HG03097 (cell line): ENCODE data around the gene DNAJB4.
"Not testable (repeated sequence)": the region's sequence is repeated elsewhere in the genome, so short reads cannot be mapped to it uniquely, and the experiment has no call there.

ENCODE experiments used
- ATAC-seq: cut with Tn5 transposase; IDR thresholded peaks from one replicate; pipeline ENCODE4 v1.9.1; 2021; ENCODE audit not compliant: unreplicated experiment, low FRiP score

Gene DNAJB4

DNA sequence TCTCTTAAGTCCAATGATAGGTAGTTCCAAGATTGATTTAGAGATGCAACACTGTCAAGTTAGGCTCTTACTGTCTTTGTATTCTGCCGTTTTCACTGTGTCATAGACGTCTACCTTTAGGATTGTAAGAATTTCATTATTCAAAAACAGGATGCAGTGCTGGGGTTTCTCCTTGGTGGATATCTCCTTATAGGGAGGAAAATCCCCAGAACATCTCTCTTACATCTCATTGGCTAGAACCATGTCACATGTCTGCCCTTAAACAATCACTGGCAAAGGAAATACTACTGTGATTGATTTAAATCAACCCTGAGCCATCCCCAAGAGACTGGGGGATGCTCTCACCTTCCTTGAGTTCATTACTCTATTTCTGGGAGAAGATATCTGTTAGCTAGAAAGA lies 15.0 kb upstream of the DNAJB4 start:
- no peak for ATAC-seq

DNA sequence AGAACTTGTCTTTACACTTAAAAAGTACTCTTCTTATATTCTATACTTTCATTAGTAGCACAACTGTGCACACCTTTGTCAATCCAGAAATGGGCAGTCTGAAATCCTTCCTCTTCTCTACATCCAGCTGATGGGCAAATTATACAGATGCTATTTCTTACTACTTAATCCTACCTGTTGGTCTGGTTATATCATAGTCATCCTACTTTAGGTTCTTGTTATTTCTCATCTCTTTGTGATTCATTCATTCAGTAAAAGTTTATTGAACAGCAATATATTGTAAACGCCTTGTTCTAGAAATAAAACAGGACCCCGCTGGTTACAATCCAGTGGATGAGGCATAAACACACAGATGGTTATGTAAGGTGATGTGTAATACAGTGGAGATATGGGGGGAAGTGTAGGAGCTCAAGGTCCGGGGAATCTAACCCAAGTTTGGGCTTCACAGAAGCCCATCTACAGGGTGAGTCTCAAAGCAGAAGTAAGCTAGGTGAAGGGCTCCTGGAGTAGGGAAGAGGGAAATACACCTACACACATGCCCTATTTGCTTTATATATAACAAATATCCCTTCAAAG lies 14.0 kb upstream of the DNAJB4 start:
- ATAC-seq = no peak

DNA sequence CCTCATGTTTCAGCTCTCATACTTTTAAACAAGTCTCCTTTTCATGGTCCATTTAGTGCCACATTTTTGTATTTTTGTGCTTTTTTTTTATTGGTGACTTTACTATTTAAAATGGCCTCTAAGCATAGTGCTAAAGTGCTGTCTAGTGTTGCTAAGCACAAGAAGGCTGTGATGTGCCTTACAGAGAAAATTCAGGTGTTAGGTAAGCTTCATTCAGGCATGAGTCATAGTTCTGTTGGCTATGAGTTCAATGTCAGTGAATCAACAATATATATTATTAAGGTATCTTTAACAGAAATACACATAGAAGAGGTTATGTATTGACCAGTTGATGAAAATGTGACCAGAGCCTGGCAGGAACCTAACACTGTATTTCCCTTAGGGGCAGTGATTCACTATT lies 13.1 kb upstream of the DNAJB4 start:
- no peak for ATAC-seq

DNA sequence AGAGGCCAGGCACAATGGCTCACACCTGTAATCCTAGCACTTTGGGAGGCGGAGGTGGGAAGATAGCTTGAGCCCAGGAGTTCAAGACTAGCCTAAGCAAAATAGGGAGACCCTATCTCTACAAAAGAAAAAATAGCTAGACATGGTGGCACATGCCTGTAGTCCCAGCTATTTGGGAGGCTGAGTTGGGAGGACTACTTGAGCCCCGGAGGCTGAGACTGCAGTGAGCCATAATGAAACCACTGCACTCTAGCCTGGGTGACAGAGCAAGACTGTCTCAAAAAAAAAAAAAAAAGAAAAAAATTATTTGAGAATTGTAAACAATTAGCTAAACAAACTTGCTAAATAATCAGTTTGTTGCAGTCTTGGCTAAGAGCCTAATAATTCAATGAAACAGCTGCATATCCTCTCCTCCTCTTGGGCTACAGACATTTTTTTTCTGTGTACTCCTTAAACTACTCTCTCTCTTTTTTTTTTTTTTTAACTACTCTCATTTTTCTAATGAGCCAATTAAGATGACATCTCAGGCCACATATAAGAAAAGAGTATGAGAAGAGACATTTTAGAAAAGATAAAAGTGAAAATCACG lies 10.5 kb upstream of the DNAJB4 start:
- no peak for ATAC-seq

DNA sequence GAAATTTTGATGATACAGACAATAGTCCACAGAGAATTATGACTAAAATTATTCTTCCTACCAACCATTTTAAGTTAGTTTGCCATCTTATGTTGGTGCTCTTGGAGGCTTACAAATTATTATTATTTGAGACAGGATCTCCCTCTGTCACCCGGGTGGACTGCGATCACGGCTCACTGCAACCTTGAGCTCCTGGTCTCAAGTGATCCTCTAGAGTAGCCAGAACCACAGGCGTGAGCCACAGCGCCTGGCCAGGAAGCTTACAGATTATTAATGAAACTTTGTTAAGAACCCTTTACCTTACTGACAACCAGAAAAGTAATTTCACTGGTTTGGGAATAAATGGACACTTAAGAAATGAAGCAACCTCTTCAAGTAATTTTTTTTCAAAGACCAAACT lies 8.0 kb upstream of the DNAJB4 start:
- ATAC-seq = no peak

DNA sequence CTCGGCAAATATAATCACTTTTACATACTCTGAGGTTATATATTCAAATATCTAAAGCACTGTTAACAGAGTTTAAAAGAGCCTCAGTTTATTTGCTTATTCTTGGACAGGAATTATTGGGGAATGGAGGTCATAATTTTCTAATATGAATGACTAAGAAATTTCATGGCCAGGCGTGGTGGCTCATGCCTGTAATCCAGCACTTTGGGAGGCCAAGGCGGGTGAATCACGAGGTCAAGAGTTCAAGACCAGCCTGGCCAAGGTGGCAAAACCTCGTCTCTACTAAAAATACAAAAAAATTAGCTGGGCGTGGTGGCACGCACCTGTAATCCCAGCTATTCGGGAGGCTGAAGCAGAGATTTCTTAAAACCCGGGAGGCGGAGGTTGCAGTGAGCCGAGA lies 4.2 kb upstream of the DNAJB4 start:
- ATAC-seq = not testable (repeated sequence)

DNA sequence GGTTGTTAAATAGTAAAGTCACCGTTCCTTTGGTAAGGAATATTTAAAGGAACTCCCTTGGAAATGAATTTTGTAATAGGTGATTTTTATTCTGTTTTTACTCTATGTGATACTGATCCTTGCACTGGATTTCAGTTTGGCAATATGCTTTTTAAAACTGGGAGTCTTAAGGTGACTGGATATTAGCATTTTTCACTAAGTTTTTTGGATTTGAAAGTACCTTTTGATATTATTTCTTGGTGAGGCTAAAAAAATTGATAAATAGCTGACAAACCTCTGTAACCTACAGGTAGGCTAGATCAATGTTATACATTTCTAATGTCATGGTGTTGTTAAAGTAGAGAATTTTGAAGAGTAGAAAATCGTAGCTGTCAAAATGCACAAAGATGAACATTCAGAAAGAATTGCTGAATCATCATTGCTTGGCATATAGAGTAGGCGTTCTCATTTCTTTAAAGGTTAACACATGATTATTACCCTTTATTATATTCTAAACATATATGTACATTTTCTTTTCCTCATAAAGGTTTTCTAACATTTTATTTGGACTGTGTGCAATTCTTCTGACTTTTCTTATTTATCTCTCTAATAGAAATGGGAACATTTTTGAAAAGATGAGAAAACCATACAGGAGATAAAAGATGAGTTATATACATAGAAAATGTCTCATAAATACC lies 1.5 kb upstream of the DNAJB4 start:
- no peak for ATAC-seq

DNA sequence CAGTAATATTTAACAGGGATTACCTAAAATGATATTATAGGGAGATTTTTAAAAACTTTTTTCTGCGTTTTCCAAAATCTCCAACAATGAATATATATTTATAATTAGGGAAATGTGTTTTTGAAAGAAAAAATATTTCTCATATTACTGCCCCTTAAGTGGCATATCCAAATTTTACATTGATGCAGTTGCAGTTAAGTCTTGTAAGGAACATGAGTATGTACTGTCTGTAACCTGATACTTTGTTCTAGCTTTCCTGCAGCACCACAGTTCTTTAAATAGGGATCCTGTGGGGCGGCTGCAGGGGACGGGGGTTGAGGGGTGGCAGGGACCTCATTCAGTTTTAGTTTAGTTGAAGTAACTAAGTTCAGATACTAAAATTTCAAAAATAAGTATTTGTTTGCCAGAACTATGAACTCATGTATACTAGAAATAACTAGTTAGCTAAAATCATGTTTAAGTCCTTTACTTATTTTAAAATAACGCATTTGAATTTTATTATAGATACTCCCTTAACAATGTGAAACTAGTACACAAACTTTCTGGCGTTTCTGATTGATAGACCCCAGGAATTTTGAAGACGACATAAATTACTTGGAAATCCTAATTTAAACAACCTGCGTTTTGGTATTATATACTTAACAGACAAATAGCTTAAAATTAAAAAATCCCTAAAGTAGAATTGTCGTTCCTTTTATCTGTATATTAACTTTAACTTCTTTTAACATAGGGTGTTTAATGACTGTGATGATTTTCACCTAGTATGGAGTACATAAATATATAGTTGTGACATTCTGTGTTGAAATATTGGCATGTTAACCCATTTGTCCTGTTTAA lies 639 bp upstream of the DNAJB4 start:
- ATAC-seq = peak; percentile 53

DNA sequence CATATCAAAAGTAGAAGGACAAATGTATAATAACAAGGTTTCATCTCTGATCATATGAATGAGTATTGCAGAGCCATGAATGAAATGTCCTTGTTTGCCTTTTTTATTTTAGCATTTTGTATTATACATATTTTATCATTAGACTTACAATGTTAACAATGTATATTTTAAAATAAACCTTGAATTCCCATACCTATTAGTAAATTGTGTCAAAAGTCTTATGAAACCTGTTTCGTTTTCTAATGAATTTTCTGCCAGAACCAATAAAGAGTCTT lies 646 bp downstream of the DNAJB4 start:
- no peak for ATAC-seq

DNA sequence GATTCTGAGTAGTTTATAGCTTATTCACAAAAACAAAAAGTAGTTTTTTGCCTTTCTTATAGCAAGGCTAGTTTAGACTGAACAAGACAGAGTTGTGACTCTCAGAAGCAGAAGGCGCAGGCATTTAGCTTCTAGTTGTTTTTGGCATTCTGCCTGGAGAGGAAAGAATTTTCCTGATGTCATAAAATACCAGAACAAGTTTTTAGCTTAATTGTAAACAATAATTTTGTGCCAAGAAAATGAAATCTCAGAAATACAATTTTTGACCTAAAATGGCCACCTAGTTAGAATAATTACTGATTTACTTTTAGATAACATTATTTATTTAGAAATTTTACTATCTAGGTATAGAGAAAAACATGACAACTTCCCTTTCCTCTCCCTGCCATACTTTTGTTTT lies 1.0 kb downstream of the DNAJB4 start:
- ATAC-seq = no peak

DNA sequence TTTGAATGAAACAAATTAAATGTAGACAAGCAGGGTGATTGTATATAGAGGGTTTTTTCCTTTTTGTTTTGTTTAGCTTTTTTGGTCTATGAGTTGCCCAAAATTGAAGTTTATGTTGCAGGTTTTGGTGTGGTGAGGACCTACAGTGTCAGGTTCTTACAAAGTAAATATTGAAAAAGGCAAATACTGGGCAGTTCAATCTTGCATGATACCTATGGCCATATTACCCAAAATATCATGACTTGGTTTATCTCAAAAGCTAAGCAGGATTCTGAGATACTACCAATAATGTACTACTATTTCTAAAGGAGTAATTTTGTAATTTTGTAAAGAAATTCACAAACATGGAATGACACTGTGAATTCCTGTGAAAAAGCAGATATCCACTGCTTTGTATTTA lies 1.8 kb downstream of the DNAJB4 start:
- no peak for ATAC-seq

DNA sequence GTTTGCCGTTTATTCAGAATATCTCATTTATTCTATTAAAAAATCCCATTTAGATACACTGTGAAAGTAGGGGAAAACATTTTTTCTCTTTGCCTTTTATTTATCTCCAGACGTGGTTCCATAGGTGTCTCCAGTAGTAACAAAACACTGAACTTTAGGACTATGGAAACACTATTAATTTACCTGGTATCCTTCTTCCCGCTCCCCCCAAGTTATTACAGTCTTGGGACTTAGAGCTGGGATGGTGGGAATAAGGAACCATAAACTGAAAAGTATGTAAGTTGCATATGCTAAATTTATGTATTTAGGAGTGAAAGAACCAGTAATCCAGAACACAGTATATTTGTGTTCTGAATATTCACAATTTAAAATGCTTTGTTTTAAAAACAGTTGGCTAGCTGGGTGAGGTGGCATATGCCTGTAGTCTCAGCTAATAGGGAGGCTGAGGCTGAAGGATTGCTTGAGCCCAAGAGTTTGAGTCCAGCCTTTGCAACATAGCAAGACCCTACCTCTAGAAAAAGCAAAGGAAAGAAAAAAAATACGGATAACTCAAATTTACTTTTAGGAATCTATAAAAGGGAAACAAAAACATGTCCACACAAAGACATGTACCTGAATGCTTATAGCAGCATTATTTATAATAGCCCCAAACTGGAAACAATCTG lies 3.1 kb downstream of the DNAJB4 start:
- ATAC-seq = no peak

DNA sequence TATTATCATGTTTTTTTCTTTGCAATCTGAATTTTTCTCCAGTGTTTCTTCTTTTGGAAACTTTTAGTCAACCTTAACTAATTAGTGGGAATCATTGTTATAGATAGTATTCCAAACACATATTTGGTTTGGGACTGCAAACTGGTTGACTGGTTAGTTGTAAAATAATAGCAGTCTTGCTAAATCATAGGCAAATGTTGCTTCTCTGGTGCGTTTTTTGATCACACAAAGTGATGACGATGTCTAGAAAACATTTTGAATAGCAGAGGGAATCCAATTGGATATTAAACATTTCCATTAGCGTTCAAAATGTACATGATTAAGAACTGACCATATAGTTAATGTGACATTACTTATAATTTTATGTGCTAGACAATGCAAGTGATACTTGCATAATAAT lies 4.5 kb downstream of the DNAJB4 start:
- ATAC-seq = no peak

DNA sequence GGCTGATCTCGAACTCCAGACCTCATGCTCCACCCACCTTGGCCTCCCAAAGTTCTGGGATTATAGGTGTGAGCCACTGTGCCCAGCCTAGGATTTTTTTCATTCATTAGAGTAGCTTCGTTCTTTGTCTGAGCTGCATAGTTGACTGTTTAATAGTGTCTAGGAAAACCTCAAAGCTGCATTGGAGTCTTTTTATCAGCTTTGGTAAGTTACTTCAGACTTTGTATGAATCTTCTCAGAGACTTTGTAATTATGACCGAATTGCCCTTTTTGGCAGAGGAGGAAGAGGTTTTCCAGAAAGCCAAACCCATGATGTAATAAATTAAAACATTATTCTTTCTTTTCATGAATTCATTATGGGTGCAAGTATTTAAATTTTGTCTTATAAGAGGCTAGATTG lies 5.1 kb downstream of the DNAJB4 start:
- ATAC-seq = no peak

DNA sequence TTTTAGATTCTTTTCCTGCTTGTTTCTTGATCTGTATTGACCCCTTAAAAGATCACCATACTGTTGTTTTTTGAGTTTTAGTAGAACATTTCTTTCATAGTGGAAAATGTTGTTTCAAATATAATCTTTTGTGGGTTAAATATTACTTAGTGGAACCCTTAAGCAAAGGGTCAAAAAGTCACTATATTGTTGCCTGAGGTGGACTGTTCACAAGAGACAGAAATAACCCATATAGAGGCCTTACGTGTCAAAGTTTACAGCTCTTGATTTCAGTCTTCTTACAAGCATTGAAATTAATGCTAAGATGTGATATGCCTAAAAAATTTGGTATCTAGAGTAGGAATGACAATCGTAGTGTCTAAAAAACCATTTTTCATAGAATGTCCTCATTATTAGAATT lies 6.3 kb downstream of the DNAJB4 start:
- ATAC-seq = no peak

DNA sequence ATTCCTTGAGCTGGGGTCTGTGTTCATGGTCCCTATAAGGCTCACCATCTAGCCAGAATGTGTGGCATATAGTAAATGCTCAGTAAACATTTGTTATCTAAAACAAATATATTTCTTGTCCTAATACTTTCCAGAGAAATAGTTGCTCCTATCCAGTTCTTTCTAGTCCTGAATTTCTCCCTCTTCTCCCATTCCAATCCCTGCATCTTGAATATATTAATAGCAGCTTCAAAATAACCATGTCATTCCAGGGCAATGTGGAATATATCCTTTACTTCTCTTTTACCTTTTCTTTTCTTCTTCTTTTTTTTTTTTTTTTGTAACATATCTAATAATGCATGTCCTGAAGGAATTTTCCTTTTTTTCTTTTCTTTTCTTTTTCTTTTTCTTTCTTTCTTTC lies 10.4 kb downstream of the DNAJB4 start:
- ATAC-seq = no peak

DNA sequence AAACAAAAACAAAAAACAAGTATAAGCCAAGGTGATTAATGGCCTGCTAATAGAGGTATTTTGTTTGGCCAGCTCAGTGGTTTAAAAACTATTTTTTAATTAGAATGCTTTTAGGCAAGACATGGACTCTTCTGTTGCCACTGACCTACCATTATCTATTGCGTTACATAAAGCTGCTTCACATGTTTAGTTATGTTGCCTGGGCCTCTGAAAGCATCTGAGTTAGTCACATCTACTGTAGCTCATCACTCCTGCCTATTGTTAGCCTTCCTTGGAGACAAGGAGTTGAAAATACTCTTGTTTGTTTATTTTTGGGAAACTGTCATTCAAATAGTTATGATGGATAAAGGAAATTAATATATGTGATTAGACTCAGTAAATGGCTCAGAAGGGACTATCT lies 14.3 kb downstream of the DNAJB4 start:
- no peak for ATAC-seq

DNA sequence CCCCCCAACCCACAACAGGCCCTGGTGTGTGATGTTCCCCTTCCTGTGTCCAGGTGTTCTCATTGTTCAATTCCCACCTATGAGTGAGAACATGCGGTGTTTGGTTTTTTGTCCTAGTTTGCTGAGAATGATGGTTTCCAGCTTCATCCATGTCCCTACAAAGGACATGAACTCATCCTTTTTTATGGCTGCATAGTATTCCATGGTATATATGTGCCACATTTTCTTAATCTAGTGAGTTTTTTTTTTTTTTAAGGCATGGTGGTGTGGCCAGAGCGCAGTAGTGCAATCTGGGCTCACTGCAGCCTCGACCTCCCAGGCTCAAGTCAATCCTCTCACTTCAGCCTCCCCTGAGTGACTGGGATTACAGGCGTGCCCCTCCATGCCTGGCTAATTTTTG lies 16.4 kb downstream of the DNAJB4 start:
- ATAC-seq = not testable (repeated sequence)

DNA sequence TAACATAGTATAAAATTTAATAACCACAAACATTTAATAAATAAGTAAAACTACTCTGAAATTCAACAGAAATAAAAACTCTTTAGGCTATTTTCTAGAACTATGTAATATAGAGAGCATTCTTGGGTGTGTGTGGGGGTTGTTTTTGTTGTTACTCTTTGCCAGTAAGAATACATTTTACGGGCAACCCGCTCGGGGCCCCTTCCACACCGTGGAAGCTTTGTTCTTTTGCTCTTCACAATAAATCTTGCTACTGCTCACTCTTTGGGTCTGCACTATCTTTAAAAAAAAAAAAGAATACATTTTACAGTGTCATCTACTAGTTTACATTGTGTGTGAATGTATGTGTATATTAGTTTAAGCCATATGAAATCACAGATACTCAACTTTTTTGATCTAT lies 25.1 kb downstream of the DNAJB4 start:
- ATAC-seq = no peak

DNA sequence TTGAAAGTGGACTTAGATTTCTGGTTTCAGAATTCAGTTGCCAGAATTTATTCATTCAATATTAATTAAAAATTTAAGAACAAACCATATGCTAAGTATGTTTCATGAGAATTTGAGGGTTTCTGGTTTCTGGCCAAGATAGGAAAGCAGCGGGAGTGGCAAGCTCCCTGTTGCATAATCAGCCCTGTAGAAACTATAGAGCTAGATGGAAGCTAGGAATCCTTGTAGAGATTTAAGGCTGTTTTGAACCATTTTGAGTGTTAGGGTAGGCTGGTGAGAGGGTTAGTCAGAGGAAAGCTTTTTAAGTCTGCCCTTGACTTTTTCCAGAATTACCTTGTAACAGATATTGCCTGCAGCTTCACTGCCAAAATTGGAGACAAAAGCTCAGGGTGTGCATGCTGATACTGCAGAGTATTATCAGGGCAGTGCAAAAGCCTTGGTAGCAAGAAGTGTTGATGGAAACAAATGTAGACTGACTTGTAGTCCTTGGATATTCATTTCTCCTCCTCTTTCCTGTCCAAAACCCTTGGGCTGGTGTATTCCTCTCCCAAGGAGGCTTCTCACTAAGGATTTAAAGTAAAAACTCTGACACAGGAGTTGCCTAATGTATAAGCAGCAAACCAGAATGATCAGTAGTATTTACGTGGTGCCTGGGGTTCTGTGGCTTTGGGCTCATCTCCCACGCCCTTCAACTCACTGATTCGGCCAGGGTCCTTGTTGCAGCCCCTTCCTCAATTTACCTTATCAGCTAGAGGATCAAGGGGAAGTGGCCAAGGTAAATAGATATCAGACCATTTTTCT lies 28.5 kb downstream of the DNAJB4 start:
- ATAC-seq = no peak

DNA sequence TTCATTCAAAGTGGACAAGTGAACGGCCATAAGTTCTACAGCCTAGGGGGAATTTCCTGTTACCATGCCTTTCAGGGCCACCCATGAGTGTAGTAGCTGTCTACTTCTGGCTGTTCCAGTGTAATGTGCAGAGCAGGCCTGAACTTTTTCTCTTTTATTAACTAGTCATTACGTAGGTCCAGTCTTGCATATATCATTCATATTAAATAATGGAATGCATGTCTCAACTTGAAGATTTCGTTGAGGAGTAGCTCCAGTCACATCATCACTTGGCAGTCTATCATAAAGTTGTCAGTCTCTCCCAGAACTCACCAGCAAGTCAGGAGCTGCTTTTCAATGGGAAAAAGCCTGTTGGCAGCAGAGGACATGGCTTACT lies 29.0 kb downstream of the DNAJB4 start:
- ATAC-seq = no peak
